ENCODE measurements around the gene KIFAP3.
"Not testable (repeated sequence)": the region's sequence is repeated elsewhere in the genome, so short reads cannot be mapped to it uniquely, and the experiment has no call there.

The KIFAP3 gene

DNA sequence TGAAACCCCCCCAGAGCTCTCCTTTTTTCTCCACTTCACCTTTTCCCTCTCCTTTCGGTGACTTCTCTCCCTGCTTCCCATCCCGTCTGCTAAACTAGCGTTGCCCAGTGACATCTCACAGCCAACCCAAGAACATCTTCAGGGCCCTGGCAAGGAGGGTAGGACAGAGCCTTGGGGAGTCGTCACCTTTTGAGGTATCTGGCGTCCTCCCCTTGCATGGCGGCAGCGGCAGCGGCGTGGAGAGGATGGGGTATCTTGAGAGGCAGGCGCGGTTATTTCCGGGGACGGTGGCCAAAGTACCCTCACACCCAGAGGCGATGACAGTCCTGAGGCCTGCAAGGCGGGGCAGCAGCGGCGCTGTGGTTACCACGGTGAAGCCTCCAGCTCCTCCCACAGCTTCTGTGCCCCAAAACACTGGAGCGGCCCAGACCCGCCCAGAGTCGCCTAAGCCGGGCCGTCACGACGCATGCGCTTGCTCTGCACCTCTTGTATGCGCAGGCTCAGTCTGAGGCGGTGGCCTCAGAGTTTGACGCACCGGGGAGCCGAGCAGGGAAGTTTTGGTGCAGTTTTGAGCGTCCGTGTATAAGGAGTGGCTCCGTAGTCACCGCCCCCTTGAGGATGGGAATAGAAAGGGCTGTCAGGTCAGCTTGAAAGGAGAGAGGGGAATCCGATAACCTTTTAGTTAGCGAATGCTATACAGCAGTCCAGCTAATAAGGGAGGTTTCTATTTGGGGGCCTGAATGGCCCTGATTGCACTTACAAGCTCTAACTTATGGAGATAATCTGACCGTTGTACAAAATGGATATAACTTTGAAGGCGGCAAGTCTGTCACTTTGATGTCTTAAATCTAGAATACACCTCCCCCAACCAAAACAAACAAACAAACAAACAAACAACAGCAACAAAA lies at the start of gene KIFAP3:
Gene KIFAP3 (minus strand): TSS at position 446 of the 908 bp plus-strand sequence. CDS start 228 bp downstream, at position 218.
- peak; percentile 62 to 95 (median 86) for DNase-seq (ENCODE audit: low read depth in 2 of 3, low spot score in 2 of 3)

DNA sequence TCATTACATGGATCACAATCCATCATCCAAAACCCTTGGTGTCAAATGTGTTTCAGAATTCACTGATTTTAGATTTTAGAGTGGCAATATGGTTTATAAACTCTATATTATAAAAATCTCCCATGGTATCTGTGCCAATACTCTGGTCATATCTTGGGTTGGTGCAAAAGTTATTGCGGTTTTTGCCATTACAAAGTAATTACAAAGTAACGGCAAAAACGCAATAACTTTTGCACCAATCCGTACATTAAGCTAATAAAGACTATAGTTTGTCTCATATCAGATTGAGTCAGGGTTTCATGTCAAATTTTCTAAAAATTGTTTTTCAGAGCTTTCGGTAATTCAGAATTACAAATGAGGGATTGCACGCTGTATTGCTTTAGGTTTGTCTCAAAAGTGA lies 47.9 kb upstream of the KIFAP3 start:
- DNase-seq (ENCODE audit: low read depth in 2 of 3, low spot score in 2 of 3) = no peak

DNA sequence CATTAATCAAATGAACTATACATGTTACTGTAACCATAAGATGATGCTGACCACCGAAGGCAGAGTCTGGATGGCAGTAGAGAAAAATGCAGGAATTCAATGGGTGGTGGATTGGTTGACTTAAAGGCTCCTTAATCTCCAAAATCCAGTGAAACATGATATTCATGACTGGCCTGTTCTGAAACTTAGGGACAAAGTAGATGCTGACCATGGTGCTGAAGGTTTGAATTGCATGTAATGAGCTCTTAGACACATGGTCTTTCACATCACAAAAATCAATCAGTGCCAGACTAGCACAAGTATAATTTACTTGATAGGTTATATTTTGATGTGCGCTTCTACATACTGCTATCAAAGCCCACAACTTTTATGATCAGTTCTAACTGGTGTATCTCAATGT lies 40.4 kb upstream of the KIFAP3 start:
- no peak for DNase-seq (ENCODE audit: low read depth in 2 of 3, low spot score in 2 of 3)

DNA sequence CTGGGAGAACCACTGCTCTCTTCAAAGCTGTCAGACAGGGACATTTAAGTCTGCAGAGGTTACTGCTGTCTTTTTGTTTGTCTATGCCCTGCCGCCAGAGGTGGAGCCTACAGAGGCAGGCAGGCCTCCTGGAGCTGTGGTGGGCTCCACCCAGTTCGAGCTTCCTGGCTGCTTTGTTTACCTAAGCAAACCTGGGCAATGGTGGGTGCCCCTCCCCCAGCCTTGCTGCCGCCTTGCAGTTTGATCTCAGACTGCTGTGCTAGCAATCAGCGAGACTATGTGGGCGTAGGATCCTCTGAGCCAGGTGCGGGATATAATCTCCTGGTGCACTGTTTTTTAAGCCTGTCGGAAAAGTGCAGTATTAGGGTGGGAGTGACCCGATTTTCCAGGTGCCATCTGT lies 38.6 kb upstream of the KIFAP3 start:
- DNase-seq (ENCODE audit: low read depth in 2 of 3, low spot score in 2 of 3) = not testable (repeated sequence)

DNA sequence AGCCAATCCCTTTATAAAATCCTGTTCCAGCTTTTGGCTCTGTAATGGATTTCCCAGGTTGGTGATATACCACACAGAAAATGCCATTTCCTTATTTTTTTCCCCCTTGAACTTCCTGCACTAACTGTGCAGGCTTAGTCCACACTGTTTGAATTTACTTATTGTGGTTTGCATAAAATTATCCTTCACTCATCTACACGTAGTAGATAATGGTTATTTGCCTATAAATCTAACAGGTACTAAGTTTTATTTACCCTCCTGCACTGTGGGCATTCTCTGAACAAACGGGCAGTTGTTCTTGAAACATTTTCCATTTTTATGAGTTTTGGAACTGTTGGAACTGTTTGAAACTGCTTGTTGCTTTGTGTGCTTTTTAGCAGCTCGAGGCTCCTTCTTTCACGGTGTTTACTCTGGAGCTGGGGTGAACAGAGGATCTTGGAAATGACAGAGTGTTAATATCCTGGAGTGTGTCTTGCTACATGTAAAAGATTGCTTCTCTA lies 23.0 kb upstream of the KIFAP3 start:
- DNase-seq (ENCODE audit: low read depth in 2 of 3, low spot score in 2 of 3) = no peak

DNA sequence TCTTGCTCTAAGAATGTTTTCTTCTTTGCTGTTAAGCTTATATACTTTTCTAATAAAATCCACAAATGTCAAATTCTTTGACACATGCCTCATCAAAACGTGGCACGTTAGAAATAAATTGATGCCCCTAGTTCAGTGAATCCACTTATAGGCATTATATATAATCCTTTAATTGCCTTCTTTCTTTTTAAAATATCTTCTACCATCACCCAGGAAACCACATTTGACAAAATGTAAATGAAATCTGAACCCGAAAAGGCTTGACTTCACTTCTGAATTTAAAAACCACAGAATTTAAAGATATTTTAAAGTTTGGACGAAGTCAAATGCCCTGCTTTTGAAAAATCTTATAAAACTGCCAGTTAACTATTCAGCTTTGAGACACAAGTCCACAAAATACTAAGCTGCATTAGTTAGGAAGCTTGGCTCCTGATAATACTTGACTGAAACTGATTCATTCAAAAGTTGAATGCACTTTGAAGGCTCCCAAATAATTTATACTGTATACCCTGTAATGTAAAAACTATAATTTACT lies 22.4 kb upstream of the KIFAP3 start:
- no peak for DNase-seq (ENCODE audit: low read depth in 2 of 3, low spot score in 2 of 3)

DNA sequence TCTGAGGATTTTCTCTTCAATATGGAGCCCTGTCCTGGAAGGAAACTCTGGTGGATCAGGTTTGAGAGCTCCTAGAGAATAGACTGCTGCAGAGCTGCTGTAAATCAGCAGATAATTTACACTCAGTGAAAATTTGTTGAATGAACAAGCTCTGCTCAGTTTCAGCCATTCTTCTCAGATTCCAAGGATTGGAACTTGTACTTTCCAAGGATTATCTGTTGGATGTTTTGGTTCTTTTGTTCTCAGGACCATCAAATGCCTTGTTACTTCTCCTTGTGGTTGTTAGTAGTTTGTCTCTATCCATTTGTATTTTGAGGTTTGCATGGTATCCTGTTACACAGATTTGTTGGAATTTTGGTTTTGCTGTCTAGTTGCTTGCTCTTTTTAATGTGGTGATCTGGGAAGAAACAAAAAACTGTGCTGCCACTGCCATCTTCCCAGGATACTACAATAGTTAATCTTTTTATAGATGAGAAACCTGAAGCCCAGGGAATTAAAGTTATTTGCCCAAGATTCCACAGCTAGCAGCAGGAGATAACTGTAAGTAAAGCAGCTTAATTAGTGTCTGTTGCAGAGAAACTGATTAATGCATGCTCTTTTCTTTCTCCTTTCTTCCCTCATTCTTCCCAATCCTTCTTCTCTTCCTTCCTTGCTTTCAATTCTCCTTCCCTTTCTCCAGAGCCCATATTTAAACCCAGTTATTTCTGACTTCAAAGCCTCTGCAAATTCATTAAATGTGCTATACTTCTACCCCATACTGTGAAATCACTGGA lies 21.7 kb upstream of the KIFAP3 start:
- no peak for DNase-seq (ENCODE audit: low read depth in 2 of 3, low spot score in 2 of 3)

DNA sequence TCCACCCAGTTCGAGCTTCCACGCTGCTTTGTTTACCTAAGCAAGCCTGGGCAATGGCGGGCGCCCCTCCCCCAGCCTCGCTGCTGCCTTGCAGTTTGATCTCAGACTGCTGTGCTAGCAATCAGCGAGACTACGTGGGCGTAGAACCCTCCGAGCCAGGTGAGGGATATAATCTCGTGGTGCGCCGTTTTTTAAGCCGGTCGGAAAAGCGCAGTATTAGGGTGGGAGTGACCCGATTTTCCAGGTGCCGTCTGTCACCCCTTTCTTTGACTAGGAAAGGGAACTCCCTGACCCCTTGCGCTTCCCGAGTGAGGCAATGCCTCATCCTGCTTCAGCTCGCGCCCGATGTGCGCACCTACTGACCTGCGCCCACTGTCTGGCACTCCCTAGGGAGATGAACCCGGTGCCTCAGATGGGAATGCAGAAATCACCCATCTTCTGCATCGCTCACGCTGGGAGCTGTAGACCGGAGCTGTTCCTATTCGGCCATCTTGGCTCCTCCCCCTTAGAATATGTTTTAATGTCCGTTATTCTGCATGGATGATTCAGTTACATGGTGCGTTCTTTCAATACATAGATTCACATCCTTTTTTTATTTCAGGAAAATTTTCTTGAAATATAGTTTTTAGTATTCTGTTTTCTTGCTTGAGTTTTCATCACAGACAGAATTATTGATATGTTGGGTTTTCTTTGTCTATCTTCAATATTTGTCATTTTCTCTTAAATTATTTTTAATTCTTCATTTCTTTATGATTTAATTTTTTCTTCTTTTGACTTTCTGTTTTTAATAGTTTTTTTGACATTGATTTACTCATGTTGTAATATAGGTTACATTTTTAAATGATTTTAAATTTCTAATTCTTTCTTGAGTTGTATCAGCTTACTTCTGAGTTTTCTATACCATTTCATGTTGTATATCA lies 20.5 kb upstream of the KIFAP3 start:
- not testable (repeated sequence) for DNase-seq (ENCODE audit: low read depth in 2 of 3, low spot score in 2 of 3)

DNA sequence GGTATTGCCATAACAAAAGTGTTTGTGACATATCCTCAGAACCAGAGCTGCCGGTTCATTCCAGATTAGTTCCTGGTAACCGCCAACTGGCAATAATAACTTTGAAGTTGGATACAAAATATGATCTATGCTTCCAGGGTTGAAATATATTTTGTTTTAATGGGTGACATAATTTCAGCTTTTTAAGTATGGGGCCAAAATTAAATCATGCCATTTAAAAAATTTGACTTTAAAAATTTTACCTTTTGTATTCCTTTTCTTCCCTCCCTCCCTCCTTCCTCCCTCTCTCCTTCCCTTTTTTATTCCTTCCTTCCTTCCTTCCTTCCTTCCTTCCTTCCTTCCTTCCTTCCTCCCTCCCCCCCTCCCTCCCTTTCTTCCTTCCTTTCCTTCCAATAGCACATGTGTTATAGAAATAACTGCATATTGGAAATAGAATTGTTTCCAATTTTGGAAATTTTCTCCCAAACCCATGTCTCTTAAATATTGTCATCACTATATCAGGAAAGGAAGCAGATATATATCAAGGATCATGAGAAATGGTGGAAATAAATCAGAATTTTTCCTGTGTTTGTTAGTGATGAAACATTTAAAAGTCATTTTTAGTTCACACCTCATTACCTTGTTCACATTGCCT lies 12.0 kb upstream of the KIFAP3 start:
- no peak for DNase-seq (ENCODE audit: low read depth in 2 of 3, low spot score in 2 of 3)

DNA sequence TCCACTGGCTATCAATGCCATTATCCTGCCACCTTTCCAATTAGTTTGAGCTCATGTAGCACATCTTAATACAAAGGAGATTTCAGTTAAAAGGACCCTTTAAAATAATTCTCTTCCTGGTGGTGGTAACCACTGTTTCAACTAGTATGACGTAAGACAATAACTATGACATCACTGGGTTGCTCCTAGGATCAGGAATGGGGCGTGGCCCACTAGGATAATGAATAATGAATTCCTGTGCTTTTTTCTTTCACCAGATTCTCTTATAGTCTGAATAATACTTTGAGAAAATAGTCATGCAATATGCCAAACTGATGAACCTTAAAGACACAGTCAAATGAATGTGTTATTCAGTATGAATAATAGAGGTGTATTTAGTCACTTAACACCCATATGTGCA lies 10.6 kb upstream of the KIFAP3 start:
- DNase-seq (ENCODE audit: low read depth in 2 of 3, low spot score in 2 of 3) = no peak

DNA sequence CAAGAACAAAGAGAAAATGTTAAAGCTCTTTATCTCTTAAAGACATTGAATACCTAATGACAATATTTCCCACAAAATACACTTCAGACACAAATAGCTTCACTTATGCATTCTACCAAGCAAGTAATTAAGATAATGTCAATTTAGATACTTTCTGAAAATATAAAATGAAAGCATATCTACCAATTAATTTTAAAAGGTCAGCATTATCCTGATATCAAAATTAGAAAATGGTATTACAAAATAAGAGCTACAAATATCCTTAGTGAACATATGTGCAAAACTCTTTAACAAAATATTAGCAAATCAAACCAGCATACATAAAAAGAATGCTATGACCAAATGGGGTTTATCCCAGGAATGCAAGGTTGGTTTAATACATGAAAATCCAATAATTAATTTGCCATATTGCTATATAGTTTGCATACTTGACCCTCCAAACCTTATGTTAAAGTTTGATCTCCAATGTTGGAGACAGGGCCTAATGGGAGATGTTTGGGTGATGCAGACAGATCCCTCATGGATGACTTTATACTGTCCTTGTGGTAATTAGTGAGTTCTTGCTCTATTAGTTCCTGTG lies 4.2 kb upstream of the KIFAP3 start:
- no peak for DNase-seq (ENCODE audit: low read depth in 2 of 3, low spot score in 2 of 3)

DNA sequence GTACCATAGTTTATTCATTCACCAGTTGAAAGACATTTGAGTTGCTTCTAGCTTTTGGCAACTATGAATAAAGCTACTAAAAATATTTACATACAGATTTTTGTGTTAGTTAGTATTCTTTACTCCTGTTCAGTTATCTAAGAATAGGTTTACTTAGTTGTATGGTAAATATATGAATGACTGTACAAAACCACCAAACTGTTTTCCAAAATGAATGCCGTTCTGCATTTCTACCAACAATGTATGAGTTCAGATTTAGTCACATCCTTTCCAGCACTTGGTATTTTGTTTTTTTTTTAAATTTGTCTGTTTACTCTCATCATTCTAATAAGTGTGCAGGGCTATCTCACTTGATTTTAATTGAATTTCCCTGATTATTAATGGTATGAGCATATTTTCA lies 3.4 kb upstream of the KIFAP3 start:
- DNase-seq (ENCODE audit: low read depth in 2 of 3, low spot score in 2 of 3) = no peak

DNA sequence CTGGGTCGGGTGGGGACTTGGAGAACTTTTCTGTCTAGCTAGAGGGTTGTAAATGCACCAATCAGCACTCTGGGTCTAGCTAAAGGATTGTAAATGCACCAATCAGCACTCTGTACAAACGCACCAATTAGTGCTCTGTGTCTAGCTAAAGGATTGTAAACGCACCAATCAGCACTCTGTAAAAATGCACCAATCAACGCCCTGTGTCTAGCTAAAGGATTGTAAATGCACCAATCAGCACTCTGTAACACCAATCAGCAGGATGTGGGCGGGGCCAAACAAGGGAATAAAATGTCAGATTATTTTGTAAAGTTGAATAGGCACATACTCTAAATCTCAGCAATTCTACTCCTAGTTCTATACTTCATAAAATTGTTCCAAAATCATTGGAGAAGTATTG lies 2.5 kb upstream of the KIFAP3 start:
- DNase-seq (ENCODE audit: low read depth in 2 of 3, low spot score in 2 of 3) = not testable (repeated sequence)

DNA sequence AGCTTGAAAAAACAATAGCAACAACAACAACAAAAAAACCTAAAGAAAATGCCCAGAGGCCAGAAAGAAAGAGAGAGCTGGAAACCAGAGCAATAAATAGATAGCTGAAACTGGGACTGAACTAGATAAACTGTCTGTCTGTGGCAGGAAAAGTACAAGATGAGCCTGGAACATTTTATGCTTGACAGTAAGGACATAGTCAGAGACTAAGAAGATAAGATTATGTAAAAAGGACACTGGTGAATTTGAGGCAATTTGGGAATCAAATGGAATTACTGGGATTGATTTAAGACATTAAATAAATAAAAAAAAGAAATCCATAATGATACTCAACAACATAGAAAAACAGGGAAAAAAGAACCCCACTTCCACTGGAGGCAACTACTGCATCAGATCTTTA lies 1.7 kb upstream of the KIFAP3 start:
- DNase-seq (ENCODE audit: low read depth in 2 of 3, low spot score in 2 of 3) = no peak

DNA sequence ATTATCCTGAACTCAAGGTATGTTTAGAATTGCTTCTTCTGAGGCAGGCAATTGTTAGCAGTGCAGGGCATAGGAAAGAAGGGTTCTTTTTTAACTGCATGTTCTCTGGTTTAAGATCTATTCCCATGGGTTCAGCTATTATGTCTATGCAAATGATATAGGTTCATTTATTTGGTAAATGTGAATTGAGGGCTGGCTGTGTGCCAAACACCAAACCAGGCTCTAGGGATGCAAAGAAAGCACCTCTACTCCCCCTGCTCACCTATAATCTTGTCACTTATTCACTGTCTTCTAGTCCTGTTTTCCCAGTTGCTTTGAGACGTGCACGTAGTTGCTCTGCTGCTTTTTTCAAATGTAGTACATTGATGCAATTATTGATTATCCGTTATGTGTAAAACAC lies 691 bp upstream of the KIFAP3 start:
- DNase-seq (ENCODE audit: low read depth in 2 of 3, low spot score in 2 of 3) = no peak

DNA sequence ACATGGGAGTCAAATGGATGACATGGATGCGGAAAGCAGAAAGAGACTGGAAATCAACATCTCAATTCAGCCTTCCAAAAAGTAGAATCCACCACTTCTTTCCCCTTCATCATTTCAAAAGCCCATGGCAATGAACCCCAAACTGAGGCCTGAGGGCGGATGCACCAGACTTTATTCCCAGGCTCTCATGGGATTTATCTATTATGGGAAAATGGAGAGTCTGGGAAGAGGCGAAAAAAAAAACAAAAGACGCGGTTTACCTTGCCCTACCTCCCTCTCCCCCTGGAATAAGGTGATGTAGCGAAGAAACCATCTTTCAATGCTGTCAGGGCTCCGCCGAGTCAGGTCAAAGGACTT lies 624 bp downstream of the KIFAP3 start:
- DNase-seq (ENCODE audit: low read depth in 2 of 3, low spot score in 2 of 3) = no peak

DNA sequence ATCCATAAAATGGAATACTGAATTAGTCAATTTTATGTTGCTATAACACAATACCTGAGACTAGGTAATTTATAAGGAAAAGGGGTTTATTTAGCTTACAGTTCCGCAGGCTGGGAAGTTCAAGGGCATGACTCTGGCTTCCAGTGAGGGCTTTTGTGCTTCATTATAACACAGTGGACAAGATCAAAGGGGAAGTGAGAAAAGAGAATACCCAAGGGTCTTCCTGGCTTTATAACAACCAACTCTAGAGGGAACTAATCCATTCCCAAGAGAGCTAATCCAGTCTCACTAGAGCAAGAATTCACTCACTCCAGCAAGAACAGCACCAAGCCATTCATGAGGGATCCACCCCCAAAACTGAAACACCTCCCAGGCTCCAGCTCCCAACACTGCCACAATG lies 3.1 kb downstream of the KIFAP3 start:
- DNase-seq (ENCODE audit: low read depth in 2 of 3, low spot score in 2 of 3) = no peak

DNA sequence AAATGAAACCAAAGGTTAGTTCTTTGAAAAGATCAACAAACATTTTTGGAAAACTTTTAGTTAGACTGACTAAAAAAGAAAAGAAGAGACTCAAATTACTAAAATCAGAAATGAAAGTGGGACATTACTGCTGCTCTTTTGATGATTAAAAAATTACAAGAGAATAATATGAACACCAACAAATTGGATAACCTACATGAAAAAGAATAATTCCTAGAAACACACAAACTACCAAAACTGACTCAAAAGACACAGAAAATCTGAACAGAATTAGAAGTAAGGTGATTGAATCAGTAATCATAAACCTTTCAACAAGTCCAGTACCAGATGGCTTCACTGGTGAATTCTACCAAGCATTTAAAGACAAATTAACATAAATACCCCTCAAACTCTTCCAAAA lies 5.6 kb downstream of the KIFAP3 start:
- DNase-seq (ENCODE audit: low read depth in 2 of 3, low spot score in 2 of 3) = no peak

DNA sequence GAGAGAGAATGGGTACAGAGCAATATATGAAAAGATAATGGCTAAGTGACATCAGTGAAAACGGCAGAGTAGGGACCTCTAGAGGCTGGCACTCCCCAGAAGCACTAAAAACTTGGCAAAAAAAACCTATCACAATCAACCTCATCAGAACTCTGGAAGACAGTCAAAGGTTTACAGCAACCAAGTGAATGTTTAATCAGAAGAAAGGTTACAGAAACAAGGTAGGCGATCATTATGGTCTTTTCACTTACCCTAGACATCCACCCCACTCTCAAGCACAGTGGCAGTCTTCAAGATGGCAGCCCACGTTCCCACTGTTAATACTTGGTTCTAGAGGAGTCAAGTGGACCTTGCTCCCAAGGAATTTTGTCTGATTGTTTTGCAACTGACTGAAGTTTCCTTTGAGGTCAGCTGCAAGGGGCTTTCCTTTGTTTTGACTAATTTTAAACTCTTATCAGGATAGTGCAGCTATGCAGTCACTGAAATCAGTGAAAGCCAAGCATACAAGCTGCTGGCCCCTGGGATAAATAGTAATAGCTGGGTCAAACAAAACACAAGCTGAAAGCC lies 7.2 kb downstream of the KIFAP3 start:
- DNase-seq (ENCODE audit: low read depth in 2 of 3, low spot score in 2 of 3) = no peak

DNA sequence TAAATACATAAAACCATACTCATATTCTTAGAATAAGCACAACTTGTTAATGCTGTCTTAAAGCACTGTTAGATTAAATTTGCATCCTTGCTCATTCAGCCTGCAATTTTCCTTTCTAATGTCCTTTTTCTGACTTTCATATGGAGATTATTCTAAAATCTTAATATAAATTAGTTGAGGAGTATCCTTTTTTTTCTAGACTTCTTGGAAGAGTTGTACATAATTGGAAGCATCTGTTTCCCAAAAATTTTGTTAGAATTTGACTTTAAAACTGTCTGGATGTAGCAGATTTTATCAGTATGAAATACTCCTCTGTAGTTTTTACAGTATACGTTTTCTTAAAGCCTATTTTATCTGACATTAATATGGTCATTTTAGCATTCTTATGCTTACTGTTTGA lies 9.7 kb downstream of the KIFAP3 start:
- DNase-seq (ENCODE audit: low read depth in 2 of 3, low spot score in 2 of 3) = no peak
